CD4-positive, alpha-beta T cell treated with Interleukin-21 for 1 hour (primary cell): Measurements from ENCODE around the gene BAMBI.
"Not testable (repeated sequence)": the region's sequence is repeated elsewhere in the genome, so short reads cannot be mapped to it uniquely, and the experiment has no call there.

Experiments
- DNase-seq: peaks from one replicate; pipeline ENCODE4 v3.0.0-alpha.2; 2020

BAMBI gene

GRCh38 chr10:28676968-28677887 is at the start of gene BAMBI:
BAMBI (plus strand) TSS chr10:28677521; CDS start chr10:28677898, 377 bp downstream.
- DNase-seq, result peak; percentile 90

- DNase-seq, result peak; percentile 58
These were observed 49.0 kb upstream of the BAMBI start for GRCh38 chr10:28628184-28628893.

DNA sequence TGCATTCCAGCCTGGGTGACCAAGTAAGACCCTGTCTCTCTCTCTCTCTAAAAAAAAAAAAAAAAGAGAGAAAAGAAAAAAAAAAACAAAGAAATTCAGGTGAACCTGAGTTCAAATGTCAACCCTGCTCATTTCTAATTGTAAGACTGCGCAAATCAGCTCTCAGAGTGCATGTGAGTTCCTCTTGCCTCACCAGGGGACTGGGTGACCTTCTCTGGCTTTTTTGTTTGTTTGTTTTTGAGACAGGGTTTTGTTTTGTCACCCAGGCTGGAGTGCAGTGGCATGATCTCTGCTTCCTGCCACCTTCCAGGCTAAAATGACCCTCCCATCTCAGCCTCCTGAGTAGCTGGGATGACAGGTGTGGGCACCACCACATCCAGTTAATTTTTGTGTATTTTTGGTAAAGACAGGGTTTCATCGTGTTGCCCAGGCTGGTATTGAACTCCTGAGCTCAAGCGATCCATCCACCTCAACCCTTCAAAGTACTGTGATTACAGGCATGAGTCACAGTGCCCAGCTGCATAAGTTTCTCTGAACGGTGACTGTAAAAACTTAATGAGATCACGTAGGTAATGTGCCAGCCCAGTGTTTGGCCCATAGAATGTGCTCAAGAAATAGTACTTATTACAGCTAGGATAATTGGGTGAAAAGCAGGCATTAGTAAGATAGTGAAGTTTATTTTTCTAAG is 45.3 kb upstream of the BAMBI start:
- DNase-seq, result no peak

DNA sequence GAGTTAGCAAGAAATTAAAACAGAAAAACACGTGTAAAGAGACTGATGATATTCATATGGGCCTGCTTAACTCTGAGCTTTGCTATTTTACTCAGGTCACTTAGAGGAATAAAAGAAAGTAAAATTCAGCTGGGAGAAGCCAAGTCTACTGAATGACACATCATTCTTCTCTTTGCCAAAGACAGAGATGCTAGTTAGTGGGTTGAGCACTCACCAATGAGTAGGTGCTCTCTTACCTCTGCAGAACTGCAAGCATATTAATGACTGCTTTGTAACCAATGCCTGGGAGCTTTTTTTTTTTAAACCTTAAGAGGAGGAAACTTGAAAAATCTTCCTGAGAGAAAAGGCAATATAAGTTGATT is 44.8 kb upstream of the BAMBI start:
- DNase-seq, result no peak

DNA sequence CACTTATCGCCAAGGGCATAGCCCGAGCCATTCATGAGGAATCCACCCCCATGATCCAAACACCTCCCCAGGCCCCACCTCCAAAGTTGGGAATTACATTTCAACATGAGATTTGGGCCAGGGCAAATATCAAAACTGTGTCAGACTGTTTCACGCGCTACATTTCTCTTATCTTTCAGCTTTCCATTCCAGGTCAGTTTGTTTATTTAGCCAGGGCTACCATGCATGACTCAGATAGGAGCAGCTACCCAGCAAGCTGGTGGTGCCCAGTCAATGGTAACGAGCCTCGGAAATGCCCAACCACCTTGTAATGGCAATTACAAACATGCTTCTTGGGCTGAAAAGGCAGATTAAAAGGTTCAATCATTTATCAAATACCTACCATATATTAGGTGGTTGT is 43.6 kb upstream of the BAMBI start:
- no peak for DNase-seq

DNA sequence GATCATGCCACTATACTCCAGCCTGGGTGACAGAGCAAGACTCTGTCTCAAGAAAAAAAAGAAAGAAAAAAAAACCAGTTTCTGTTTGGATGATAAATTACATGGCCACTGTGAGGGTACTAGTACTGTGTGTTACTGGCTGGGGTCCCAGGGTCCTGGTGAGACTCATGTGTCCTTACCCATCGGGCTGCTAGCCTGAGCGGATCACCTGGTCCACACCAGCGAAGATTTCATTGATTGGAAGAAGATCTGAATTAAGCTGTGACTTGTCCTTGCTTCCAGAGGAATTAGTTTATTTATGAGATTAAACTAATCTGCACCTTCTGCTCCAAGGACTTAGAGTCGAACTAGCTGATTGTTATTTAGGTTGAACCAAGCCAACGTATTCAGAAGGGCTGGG is 40.0 kb upstream of the BAMBI start:
- no peak for DNase-seq

- no peak for DNase-seq
These were observed 38.9 kb upstream of the BAMBI start for GRCh38 chr10:28638392-28638791.

- no peak for DNase-seq
These were observed 36.8 kb upstream of the BAMBI start for GRCh38 chr10:28640551-28640950.

DNA sequence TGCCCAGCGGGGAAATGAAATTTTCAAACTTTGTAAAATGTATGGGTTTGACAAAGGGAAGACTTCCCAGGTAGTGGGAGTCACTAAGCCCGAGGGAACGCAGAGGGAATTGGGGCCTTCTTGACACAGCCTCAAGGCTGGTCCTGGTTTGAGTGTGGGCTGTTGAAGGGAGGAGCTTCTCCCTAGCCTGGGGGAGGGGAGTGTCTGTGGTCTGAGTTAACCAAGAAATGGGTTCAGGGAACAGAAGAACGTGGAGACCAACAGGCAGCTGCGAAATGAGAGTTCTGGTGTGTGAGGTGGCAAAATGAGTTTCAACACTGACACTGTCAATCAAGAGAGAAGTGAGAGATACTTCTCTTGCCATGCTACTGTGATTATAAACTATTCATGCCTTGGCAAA is 32.7 kb upstream of the BAMBI start:
- no peak for DNase-seq

DNA sequence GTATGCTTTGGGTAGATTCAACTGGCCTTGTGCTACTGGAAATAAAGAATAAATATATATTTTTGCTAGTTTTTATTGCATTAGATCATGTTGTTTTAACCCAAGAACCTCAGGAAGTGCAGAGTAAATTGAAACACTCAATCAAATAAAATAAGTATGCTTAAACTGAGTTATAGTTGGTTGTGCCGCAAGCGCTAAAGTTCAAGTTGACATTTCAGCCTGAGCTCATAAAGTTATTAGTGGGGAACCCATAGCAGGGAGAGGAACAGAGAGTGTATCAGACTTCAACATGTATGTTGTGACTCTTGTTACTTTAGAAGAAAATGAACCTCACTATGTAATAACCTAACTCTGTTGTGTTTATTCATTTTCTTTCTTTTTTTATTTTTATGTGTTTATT is 25.2 kb upstream of the BAMBI start:
- DNase-seq, result no peak

DNA sequence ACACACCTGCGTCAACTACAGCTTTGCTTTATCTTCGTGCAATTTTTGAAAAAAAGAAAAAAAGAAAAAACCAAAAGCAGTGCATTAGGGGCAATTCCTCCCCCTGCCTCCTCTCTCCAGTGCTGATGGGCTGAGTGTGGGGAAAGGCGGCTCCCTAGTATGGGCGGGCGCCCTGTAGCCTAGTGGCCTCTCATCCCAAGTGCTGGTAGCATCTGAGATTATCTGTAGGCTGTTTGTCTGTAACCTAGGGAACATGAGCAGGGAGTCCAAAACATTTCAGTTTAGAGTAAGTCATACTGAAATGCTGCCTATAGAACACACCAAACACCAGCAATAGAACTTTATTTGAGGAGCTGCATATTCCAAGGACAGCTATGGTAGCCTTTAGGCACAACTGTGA is 24.6 kb upstream of the BAMBI start:
- no peak for DNase-seq

GRCh38 chr10:28658824-28659223 is 18.5 kb upstream of the BAMBI start:
- not testable (repeated sequence) for DNase-seq

DNA sequence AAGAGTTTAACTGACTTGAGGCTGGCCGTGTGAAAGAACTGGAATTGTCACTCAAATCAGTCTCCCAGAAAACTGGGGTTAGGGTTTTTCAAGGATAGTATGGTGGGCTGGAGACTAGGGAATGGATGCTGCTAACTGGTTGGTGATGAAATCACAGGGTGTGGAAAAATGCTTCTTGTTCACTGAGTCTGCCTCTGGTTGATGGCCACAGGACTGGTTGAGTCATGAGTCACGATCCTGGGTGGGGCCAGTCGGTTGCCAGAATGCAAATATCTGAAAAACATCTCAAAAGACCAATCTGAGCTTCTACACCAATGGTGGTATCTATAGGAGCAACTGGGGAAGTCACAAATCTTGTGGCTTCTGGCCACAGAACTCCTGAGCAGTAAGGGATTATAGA is 16.3 kb upstream of the BAMBI start:
- DNase-seq, result no peak

- DNase-seq, result peak; percentile 74
These were observed 13.5 kb upstream of the BAMBI start for GRCh38 chr10:28663576-28664368.

- no peak for DNase-seq
These were observed 13.0 kb upstream of the BAMBI start for GRCh38 chr10:28664369-28664740.

- no peak for DNase-seq
These were observed 10.4 kb upstream of the BAMBI start for GRCh38 chr10:28666751-28667467.

DNA sequence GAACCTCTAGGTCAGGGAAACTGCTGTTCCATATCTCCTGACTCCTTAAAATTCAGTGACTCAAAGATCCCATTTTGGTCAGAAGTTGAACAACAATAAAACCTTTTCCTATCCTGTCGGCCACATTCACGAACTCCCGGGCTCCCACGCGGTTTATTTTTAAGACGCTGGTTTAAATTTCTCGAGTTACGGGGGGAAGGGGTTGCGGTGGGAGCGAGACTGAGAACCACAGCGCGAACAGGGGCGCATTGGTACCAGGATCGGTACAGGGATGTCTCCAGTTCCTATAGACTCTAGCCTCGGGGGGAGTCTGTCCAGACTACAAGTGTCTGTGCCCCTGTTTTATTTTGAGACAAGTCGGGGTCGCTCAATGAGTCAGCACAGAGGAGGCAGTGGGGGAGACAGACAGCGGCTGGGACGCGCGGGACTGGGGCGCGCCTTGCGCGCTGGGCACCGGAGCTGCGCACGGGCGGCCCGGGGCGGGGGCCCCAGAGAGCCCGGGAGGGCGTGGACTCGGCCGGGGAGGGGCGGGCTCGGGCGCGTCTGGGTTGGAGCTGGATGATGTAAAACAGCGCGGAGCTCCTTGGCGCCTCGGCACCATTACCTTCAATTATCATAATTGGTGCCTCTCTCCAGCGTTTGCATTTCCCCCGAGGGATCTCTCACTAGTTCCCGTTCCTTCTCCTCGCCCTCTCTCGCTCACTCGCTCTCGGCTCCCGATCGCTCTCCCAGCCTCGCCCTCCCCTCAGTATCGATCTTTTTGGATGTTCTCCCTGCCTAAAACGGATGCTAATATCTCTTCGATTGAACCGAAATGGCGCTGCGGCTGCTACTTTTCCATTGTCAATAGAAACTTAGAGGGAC is 8.7 kb upstream of the BAMBI start:
- peak; percentile 35 for DNase-seq

- DNase-seq, result no peak
These were observed 7.8 kb upstream of the BAMBI start for GRCh38 chr10:28669227-28670173.

- no peak for DNase-seq
These were observed 2.5 kb upstream of the BAMBI start for GRCh38 chr10:28674782-28675181.
